Natural killer cell (primary cell): Measurements from ENCODE around the gene KIZ. TPM values are rescaled to one million over a fixed set of nuclear protein-coding genes. Genes with fewer than 3 reads are reported as not detected.

Source experiments
- ATAC-seq, 3 donors: fragments of 150-1000 bp in 2 of 3; fragments of 200-7000 bp in 1 of 3; cut with Tn5 transposase; 1 replicate in 1 of 3; 2 replicates in 2 of 3; pipeline ENCODE4 v1.10.0; 2021; ENCODE audit warnings: mild to moderate bottlenecking in 2 of 3, moderate library complexity in 2 of 3
- DNase-seq, 2 donors: peaks; one replicate each; pipeline versions ENCODE4 v3.0.0 to v3.0.0-alpha.2; 2013 to 2021; ENCODE audit warnings: mixed read lengths in 1 of 2
- H3K27ac ChIP-seq: one replicate; pipeline ENCODE4 v1.5.1; 2013; ENCODE audit warnings: mild to moderate bottlenecking, low read length
- H3K27me3 ChIP-seq: one replicate; pipeline ENCODE4 v1.6.1; 2013; ENCODE audit warnings: low read length; ENCODE audit not compliant: control insufficient read depth, insufficient read depth
- H3K36me3 ChIP-seq: one replicate; pipeline ENCODE4 v1.6.1; 2013; ENCODE audit warnings: low read length; ENCODE audit not compliant: control insufficient read depth, insufficient read depth
- H3K4me1 ChIP-seq: one replicate; pipeline ENCODE4 v1.6.1; 2013; ENCODE audit warnings: low read length; ENCODE audit not compliant: control insufficient read depth, insufficient read depth
- H3K4me3 ChIP-seq: one replicate; pipeline ENCODE4 v1.5.1; 2013; ENCODE audit warnings: low read length
- H3K9me3 ChIP-seq: one replicate; pipeline ENCODE4 v1.6.1; 2013; ENCODE audit warnings: low read length; ENCODE audit not compliant: control insufficient read depth, insufficient read depth
- H3K27ac Mint-ChIP-seq, 2 donors: one replicate each; pipeline ENCODE4 v1.8.0; 2022; ENCODE audit warnings: mild to moderate bottlenecking in 2 of 2, mixed read lengths in 2 of 2, moderate library complexity in 1 of 2
- H3K27me3 Mint-ChIP-seq, 2 donors: one replicate each; pipeline ENCODE4 v1.8.0; 2022; ENCODE audit warnings: low read depth in 2 of 2, mixed read lengths in 2 of 2
- H3K36me3 Mint-ChIP-seq: one replicate; pipeline ENCODE4 v1.8.0; 2022; ENCODE audit warnings: mixed read lengths
- H3K4me1 Mint-ChIP-seq, 2 donors: one replicate each; pipeline ENCODE4 v1.8.0; 2022; ENCODE audit warnings: mixed read lengths in 2 of 2
- H3K4me3 Mint-ChIP-seq: one replicate; pipeline ENCODE4 v1.8.0; 2022; ENCODE audit warnings: mild to moderate bottlenecking, moderate library complexity, mixed read lengths
- H3K9me3 Mint-ChIP-seq, 2 donors: one replicate each; pipeline ENCODE4 v1.8.0; 2022; ENCODE audit warnings: mixed read lengths in 2 of 2
- CTCF ChIP-seq: fragments of 200-600 bp; IDR thresholded peaks from one replicate; pipeline ENCODE4 v1.8.0; 2022; ENCODE audit warnings: antibody characterized with exemption
- WGBS: methylation state at CpG from one replicate; pipeline ENCODE4 v1.1.7; 2013; ENCODE audit warnings: missing lambda C conversion rate; ENCODE audit not compliant: insufficient coverage; 5-methylcytosine and 5-hydroxymethylcytosine counted together
- intact Hi-C: fragments of 100-400 bp; cut with micrococcal nuclease; formaldehyde crosslinking; loops from one replicate; pipeline ENCODE4 v1.14.2; 2022
- total RNA-seq, 4 donors: library from RNA; stranded (reverse); fragments of 120-200 nt in 1 of 4; gene quantifications; one replicate each; pipeline versions ENCODE4 v1.2.3 to v1.2.4, GENCODE V29; 2013 to 2022

The KIZ gene
- total RNA-seq, 3 donors from 2014 or later (not counting 1 experiment from before 2014, with no cell fraction given) = 32.9 to 38.2 (median 35.3) TPM

- Mint-ChIP-seq H3K27ac (no peak overlapping the region), H3K4me3 (no peak overlapping the region), H3K27me3 (no peaks in the 10 kb centered on the region), H3K4me1 (no peaks in the 10 kb centered on the region), H3K36me3 (peaks cover 13% of the 10 kb centered on the region), H3K9me3 (no peaks in the 10 kb centered on the region)
- H3K36me3 ChIP-seq = peaks cover 16% of the 10 kb centered on the region
- ATAC-seq (no peak), DNase-seq (no peak)
- TF ChIP-seq CTCF = no peak
- intact Hi-C loops = no loop called here
- H3K9me3 ChIP-seq = no peaks in the 10 kb centered on the region
- no peaks in the 10 kb centered on the region for H3K4me1 ChIP-seq
- H3K27ac ChIP-seq = no peak overlapping the region
- WGBS = 91% methylated on average over 10 of the region's 10 CpGs
- no peaks in the 10 kb centered on the region for H3K27me3 ChIP-seq
- H3K4me3 ChIP-seq = no peak overlapping the region
Measured at GRCh38 chr20:21134883-21135493, 9.1 kb downstream of the KIZ start.

- no peaks in the 10 kb centered on the region for H3K27me3 Mint-ChIP-seq
- Histone ChIP-seq H3K27ac (no peak overlapping the region), H3K4me3 (no peak overlapping the region), H3K4me1 (no peaks in the 10 kb centered on the region), H3K9me3 (no peaks in the 10 kb centered on the region), H3K27me3 (no peaks in the 10 kb centered on the region), H3K36me3 (peaks cover 16% of the 10 kb centered on the region)
- H3K36me3 Mint-ChIP-seq = peaks cover 13% of the 10 kb centered on the region
- no peaks in the 10 kb centered on the region for H3K4me1 Mint-ChIP-seq
- intact Hi-C loops = no loop called here
- H3K4me3 Mint-ChIP-seq = no peak overlapping the region
- DNase-seq (no peak), ATAC-seq (no peak)
- 100% methylated on average over 1 of the region's 8 CpGs for WGBS
- TF ChIP-seq CTCF = no peak
- no peak overlapping the region for H3K27ac Mint-ChIP-seq
- no peaks in the 10 kb centered on the region for H3K9me3 Mint-ChIP-seq
Measured at GRCh38 chr20:21136015-21136732, 10.3 kb downstream of the KIZ start.

GRCh38 chr20:21137078-21137477 lies 11.2 kb downstream of the KIZ start:
- Mint-ChIP-seq H3K4me1 (no peaks in the 10 kb centered on the region), H3K27me3 (no peaks in the 10 kb centered on the region), H3K27ac (no peak overlapping the region), H3K36me3 (peaks cover 13% of the 10 kb centered on the region), H3K9me3 (no peaks in the 10 kb centered on the region), H3K4me3 (no peak overlapping the region)
- no peak overlapping the region for H3K27ac ChIP-seq
- peaks cover 13% of the 10 kb centered on the region for H3K36me3 ChIP-seq
- intact Hi-C loops = no loop called here
- no peak overlapping the region for H3K4me3 ChIP-seq
- H3K4me1 ChIP-seq = no peaks in the 10 kb centered on the region
- DNase-seq (no peak), ATAC-seq (no peak)
- no peak for TF ChIP-seq CTCF
- 92% methylated on average over 1 of the region's 1 CpG for WGBS
- H3K27me3 ChIP-seq = no peaks in the 10 kb centered on the region
- no peaks in the 10 kb centered on the region for H3K9me3 ChIP-seq
